H1 (cell line): ENCODE measurements around the gene KLHL14. TPM values are rescaled to one million over a fixed set of nuclear protein-coding genes. Genes with fewer than 3 reads are reported as not detected.

ENCODE experiments used
- CTCF ChIA-PET: fragments of 300-600 bp; sonication (Branson Sonifier 250); formaldehyde crosslinking; loops from one replicate; lab custom pipeline; 2021; ENCODE audit not compliant: partially characterized antibody; lab: Charles Lee
- POLR2A ChIA-PET: fragments of 300-600 bp; sonication (Branson Sonifier 250); formaldehyde crosslinking; loops from one replicate; lab custom pipeline; 2021; ENCODE audit warnings: inconsistent platforms; ENCODE audit not compliant: partially characterized antibody; lab: Charles Lee
- DNase-seq, 2 experiments: peaks; one replicate each; pipeline versions ENCODE4 v3.0.0 to v3.0.0-alpha.2; 2010 to 2022; ENCODE audit warnings: low spot score in 2 of 2, low read depth in 1 of 2, mixed read lengths in 1 of 2
- FAIRE-seq: peaks from 2 replicates; lab custom pipeline; 2011; peaks lifted over from hg19 to GRCh38; lab: Jason Lieb, UNC
- H2AFZ ChIP-seq: 2 replicates; pipeline ENCODE4 v1.8.1; 2012; ENCODE audit warnings: low read length, inconsistent platforms
- H2AK5ac ChIP-seq: 2 replicates; pipeline ENCODE4 v1.6.1; 2013; ENCODE audit warnings: low read depth, low read length
- H2BK120ac ChIP-seq: replicated peaks from 2 replicates; pipeline ENCODE3; 2013; ENCODE audit warnings: low read depth, low read length, inconsistent platforms
- H2BK12ac ChIP-seq: 2 replicates; pipeline ENCODE4 v1.6.1; 2013; ENCODE audit warnings: low read depth, low read length
- H2BK15ac ChIP-seq: 2 replicates; pipeline ENCODE4 v1.6.1; 2013; ENCODE audit warnings: low read length
- H2BK20ac ChIP-seq: 2 replicates; pipeline ENCODE4 v1.6.1; 2013; ENCODE audit warnings: low read length
- H2BK5ac ChIP-seq: 2 replicates; pipeline ENCODE4 v1.6.1; 2013; ENCODE audit warnings: low read depth, low read length
- H3K14ac ChIP-seq: 2 replicates; pipeline ENCODE4 v1.6.1; 2013; ENCODE audit warnings: inconsistent platforms; ENCODE audit not compliant: insufficient read length
- H3K18ac ChIP-seq: 2 replicates; pipeline ENCODE4 v1.6.1; 2013; ENCODE audit warnings: low read length; ENCODE audit errors: extremely low read depth
- H3K23ac ChIP-seq: 2 replicates; pipeline ENCODE4 v1.6.1; 2013; ENCODE audit warnings: inconsistent platforms; ENCODE audit not compliant: insufficient read length
- H3K23me2 ChIP-seq: 2 replicates; pipeline ENCODE4 v1.6.1; 2013; ENCODE audit warnings: low read depth, low read length
- H3K27ac ChIP-seq: 2 replicates; pipeline ENCODE4 v1.6.1; 2011; ENCODE audit warnings: low read depth, low read length, inconsistent platforms
- H3K27me3 ChIP-seq, 4 experiments: replicated peaks in 1 of 4; 1 replicate in 1 of 4; 2 replicates in 3 of 4; pipeline versions ENCODE4 v1.6.1 to v1.8.1; 2011 to 2013; ENCODE audit warnings: low read length in 3 of 4, mild to moderate bottlenecking in 3 of 4, inconsistent platforms in 2 of 4, mixed read lengths in 2 of 4, moderate library complexity in 1 of 4; ENCODE audit not compliant: control insufficient read depth in 3 of 4, insufficient read depth in 3 of 4; ENCODE audit errors: extremely low read depth in 1 of 4
- H3K36me3 ChIP-seq, 4 experiments: 2 replicates each; pipeline versions ENCODE4 v1.6.1 to v1.8.1; 2011 to 2013; ENCODE audit warnings: mild to moderate bottlenecking in 4 of 4, low read length in 3 of 4, moderate library complexity in 2 of 4, control low read depth in 1 of 4, inconsistent platforms in 1 of 4; ENCODE audit not compliant: insufficient read depth in 4 of 4, control insufficient read depth in 2 of 4
- H3K4ac ChIP-seq: replicated peaks from 2 replicates; pipeline ENCODE3; 2013; ENCODE audit warnings: low read length, low read depth, mixed read lengths, inconsistent platforms; ENCODE audit not compliant: insufficient read length
- H3K4me1 ChIP-seq, 4 experiments: replicated peaks in 1 of 4; 1 replicate in 1 of 4; 2 replicates in 3 of 4; pipeline versions ENCODE4 v1.6.1 to v1.8.1; 2011 to 2013; ENCODE audit warnings: low read length in 3 of 4, inconsistent platforms in 2 of 4, mixed read lengths in 1 of 4; ENCODE audit not compliant: insufficient read depth in 4 of 4, control insufficient read depth in 3 of 4
- H3K4me2 ChIP-seq, 2 experiments: 2 replicates each; pipeline versions ENCODE4 v1.6.1 to v1.8.1; 2011 to 2013; ENCODE audit warnings: low read depth in 2 of 2, low read length in 2 of 2, control low read depth in 1 of 2, inconsistent platforms in 1 of 2, mild to moderate bottlenecking in 1 of 2; ENCODE audit not compliant: insufficient read depth in 1 of 2
- H3K4me3 ChIP-seq, 4 experiments: fragments of 200-600, 300-600 bp in 1 of 4; sonication (generic), shearing (Covaris generic), sonication (Bioruptor Twin) in 1 of 4; 2 replicates each; pipeline versions ENCODE4 v1.5.1 to v1.8.1; 2011 to 2016; ENCODE audit warnings: low read length in 4 of 4, low read depth in 3 of 4, control low read depth in 2 of 4, inconsistent platforms in 2 of 4, mild to moderate bottlenecking in 2 of 4, mixed read lengths in 1 of 4, moderate library complexity in 1 of 4; ENCODE audit not compliant: insufficient read depth in 2 of 4; ENCODE audit errors: extremely low read depth in 1 of 4
- H3K56ac ChIP-seq: replicated peaks from 2 replicates; pipeline ENCODE3; 2013; ENCODE audit warnings: low read depth, mild to moderate bottlenecking, mixed read lengths, low read length, inconsistent platforms; ENCODE audit not compliant: insufficient read length
- H3K79me1 ChIP-seq: 2 replicates; pipeline ENCODE4 v1.6.1; 2013; ENCODE audit warnings: low read depth, low read length, control low read depth
- H3K79me2 ChIP-seq, 2 experiments: 2 replicates each; pipeline versions ENCODE4 v1.6.1 to v1.8.1; 2012 to 2013; ENCODE audit warnings: low read length in 2 of 2, mild to moderate bottlenecking in 2 of 2, inconsistent platforms in 1 of 2; ENCODE audit not compliant: insufficient read depth in 2 of 2, control insufficient read depth in 1 of 2
- H3K9ac ChIP-seq, 4 experiments: replicated peaks in 1 of 4; 1 replicate in 1 of 4; 2 replicates in 3 of 4; pipeline versions ENCODE4 v1.6.1 to v1.8.1; 2011 to 2013; ENCODE audit warnings: low read depth in 3 of 4, low read length in 3 of 4, control low read depth in 2 of 4, mild to moderate bottlenecking in 2 of 4, moderate library complexity in 2 of 4, inconsistent platforms in 1 of 4; ENCODE audit errors: extremely low read depth in 1 of 4
- H3K9me3 ChIP-seq, 2 experiments: 2 replicates each; pipeline versions ENCODE4 v1.6.1 to v1.8.1; 2012 to 2013; ENCODE audit warnings: mild to moderate bottlenecking in 2 of 2, moderate library complexity in 2 of 2, control low read depth in 1 of 2, inconsistent platforms in 1 of 2, low read depth in 1 of 2, low read length in 1 of 2, mixed read lengths in 1 of 2; ENCODE audit not compliant: insufficient read depth in 2 of 2
- H4K20me1 ChIP-seq, 2 experiments: replicated peaks in 1 of 2; 2 replicates each; pipeline versions ENCODE3 to v1.8.1; 2011 to 2013; ENCODE audit warnings: inconsistent platforms in 2 of 2, low read length in 2 of 2, mild to moderate bottlenecking in 1 of 2; ENCODE audit not compliant: insufficient read depth in 2 of 2, control insufficient read depth in 1 of 2
- H4K5ac ChIP-seq: 2 replicates; pipeline ENCODE4 v1.6.1; 2013; ENCODE audit warnings: low read length, low read depth, mixed read lengths, inconsistent platforms; ENCODE audit not compliant: insufficient read length
- H4K8ac ChIP-seq: 2 replicates; pipeline ENCODE4 v1.8.0; 2013; ENCODE audit warnings: mild to moderate bottlenecking, moderate library complexity, low read length, inconsistent platforms; ENCODE audit not compliant: insufficient read depth; ENCODE audit errors: extremely low read depth
- H4K91ac ChIP-seq: replicated peaks from 2 replicates; pipeline ENCODE3; 2013; ENCODE audit warnings: low read length, mixed read lengths, inconsistent platforms; ENCODE audit not compliant: insufficient read length
- ASH2L ChIP-seq: fragments of 200-600, 300-600 bp; sonication (generic); IDR thresholded peaks from one replicate; pipeline ENCODE4 v1.7.1; 2017; ENCODE audit warnings: low read length
- YY1 ChIP-seq: IDR thresholded peaks from 2 replicates; pipeline ENCODE4 v1.6.1; 2011; ENCODE audit warnings: low read depth, mild to moderate bottlenecking, low read length
- WGBS, 2 experiments: shearing (Covaris generic) in 1 of 2; methylation state at CpG; one replicate each; pipeline versions ENCODE4 v1.1.6 to v1.1.7; 2013 to 2015; ENCODE audit warnings: low lambda C conversion rate in 2 of 2, mixed read lengths in 2 of 2, inconsistent platforms in 1 of 2, low coverage in 1 of 2, missing lambda C conversion rate in 1 of 2; ENCODE audit not compliant: insufficient replicate concordance in 2 of 2, insufficient coverage in 1 of 2, insufficient read length in 1 of 2; ENCODE audit errors: extremely low coverage in 1 of 2, missing lambda C conversion rate in 1 of 2; 5-methylcytosine and 5-hydroxymethylcytosine counted together
- polyA plus RNA-seq, 7 experiments: library from polyadenylated mRNA; depleted of rRNA in 3 of 7; stranded (reverse) in 5 of 7; unstranded in 2 of 7; fragments of >200 nt in 5 of 7; fragments of 200-250 nt in 2 of 7; gene quantifications; 1 replicate in 5 of 7; 2 replicates in 1 of 7; 4 replicates in 1 of 7; pipeline versions ENCODE4 v1.2.1 to v1.2.3, GENCODE V29; 2011 to 2013; ENCODE audit warnings: missing spikeins in 2 of 7, mixed read lengths in 2 of 7
- total RNA-seq: library from RNA; stranded (reverse); fragmentation: NEBNext Ultra II Directional; extraction: Animal tissue kit (Norgen Biotek cat#: 25700); gene quantifications from 2 replicates; pipeline ENCODE4 v1.2.1, GENCODE V29; 2021
- TF ChIP-seq, protein P1 (sequence below), 3 experiments: IDR thresholded peaks; 1 replicate in 2 of 3; 2 replicates in 1 of 3; pipeline versions ENCODE4 v1.5.1 to v1.6.1; 2011; ENCODE audit warnings: low read length in 3 of 3, mild to moderate bottlenecking in 3 of 3, inconsistent platforms in 2 of 3, low read depth in 1 of 3, moderate library complexity in 1 of 3; ENCODE audit not compliant: insufficient read depth in 1 of 3; ENCODE audit errors: control extremely low read depth in 1 of 3

Gene KLHL14
- total and polyA plus RNA-seq, 2 of the 8 experiments (the other 6 are each of a cell fraction or from before 2014, with no cell fraction given) = 1.1 to 1.2 TPM

DNA sequence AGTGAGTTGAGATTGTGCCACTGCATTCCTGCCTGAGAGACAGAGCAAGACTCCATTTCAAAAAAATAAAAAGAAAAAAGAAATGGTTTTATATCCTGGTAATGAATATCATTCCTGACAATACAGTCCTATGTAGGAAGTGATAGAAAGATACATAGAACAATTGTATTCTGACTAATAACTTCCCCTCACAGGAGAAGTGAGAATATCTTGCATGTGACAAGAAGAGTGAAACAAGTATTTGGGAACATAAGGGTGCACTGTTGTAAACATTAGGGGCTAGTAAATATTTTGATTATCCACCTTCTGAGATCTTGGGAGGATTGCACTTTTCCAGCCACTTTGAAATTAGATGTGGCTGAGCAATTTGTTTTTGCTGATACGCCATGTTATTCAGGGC lies 40.7 kb downstream of the KLHL14 start:
- no peak overlapping the region for H3K4ac ChIP-seq
- H4K8ac ChIP-seq = no peak overlapping the region
- no peak overlapping the region for H3K4me3 ChIP-seq
- H3K36me3 ChIP-seq = no peaks in the 10 kb centered on the region
- no peaks in the 10 kb centered on the region for H3K23me2 ChIP-seq
- TF ChIP-seq, protein P1, sequence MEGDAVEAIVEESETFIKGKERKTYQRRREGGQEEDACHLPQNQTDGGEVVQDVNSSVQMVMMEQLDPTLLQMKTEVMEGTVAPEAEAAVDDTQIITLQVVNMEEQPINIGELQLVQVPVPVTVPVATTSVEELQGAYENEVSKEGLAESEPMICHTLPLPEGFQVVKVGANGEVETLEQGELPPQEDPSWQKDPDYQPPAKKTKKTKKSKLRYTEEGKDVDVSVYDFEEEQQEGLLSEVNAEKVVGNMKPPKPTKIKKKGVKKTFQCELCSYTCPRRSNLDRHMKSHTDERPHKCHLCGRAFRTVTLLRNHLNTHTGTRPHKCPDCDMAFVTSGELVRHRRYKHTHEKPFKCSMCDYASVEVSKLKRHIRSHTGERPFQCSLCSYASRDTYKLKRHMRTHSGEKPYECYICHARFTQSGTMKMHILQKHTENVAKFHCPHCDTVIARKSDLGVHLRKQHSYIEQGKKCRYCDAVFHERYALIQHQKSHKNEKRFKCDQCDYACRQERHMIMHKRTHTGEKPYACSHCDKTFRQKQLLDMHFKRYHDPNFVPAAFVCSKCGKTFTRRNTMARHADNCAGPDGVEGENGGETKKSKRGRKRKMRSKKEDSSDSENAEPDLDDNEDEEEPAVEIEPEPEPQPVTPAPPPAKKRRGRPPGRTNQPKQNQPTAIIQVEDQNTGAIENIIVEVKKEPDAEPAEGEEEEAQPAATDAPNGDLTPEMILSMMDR (IDR thresholded peaks at IDR 0.05; ENCODE audit: control extremely low read depth in 1 of 3, insufficient read depth in 1 of 3, low read depth in 1 of 3, low read length in 3 of 3) = no peak
- TF ChIP-seq YY1 = no peak
- no peak for TF ChIP-seq ASH2L
- DNase-seq (no peak), FAIRE-seq (no peak)
- CTCF ChIA-PET = no interaction called here
- H3K14ac ChIP-seq = no peak overlapping the region
- H3K79me2 ChIP-seq = no peaks in the 10 kb centered on the region
- H4K5ac ChIP-seq = no peak overlapping the region
- no peaks in the 10 kb centered on the region for H3K79me1 ChIP-seq
- H3K4me2 ChIP-seq = no peak overlapping the region
- no peak overlapping the region for H2BK15ac ChIP-seq
- H2BK12ac ChIP-seq = no peak overlapping the region
- H2BK120ac ChIP-seq = no peak overlapping the region
- no peaks in the 10 kb centered on the region for H3K27me3 ChIP-seq
- no peak overlapping the region for H3K23ac ChIP-seq
- POLR2A ChIA-PET = no interaction called here
- H3K18ac ChIP-seq = no peak overlapping the region
- H3K56ac ChIP-seq = no peak overlapping the region
- no peaks in the 10 kb centered on the region for H4K20me1 ChIP-seq
- H2BK5ac ChIP-seq = no peak overlapping the region
- 100% methylated on average over 1 of the region's 1 CpG; no CpG with 5 or more reads in 1 of the 2 experiments for WGBS, 2 experiments
- H4K91ac ChIP-seq = no peak overlapping the region
- H3K9me3 ChIP-seq = no peaks in the 10 kb centered on the region
- no peak overlapping the region for H3K27ac ChIP-seq
- H2AK5ac ChIP-seq = no peak overlapping the region
- H3K4me1 ChIP-seq = peaks cover 0 to 8% (median 3%) of the 10 kb centered on the region in 4 experiments; a peak in 3 of 7 replicates
- H2BK20ac ChIP-seq = no peak overlapping the region
- H2AFZ ChIP-seq = no peak overlapping the region
- H3K9ac ChIP-seq = no peak overlapping the region
